HL-60 (cell line): ENCODE results near the gene ZMYM2.

Experiments used
- DNase-seq, 2 experiments: peaks; one replicate each; pipeline ENCODE4 v3.0.0-alpha.2; 2010 to 2020; ENCODE audit warnings: low read depth in 1 of 2, low spot score in 1 of 2
- H3K27ac ChIP-seq: fragments of 250-450 bp; sonication (Bioruptor Pico); replicated peaks from 2 replicates; pipeline ENCODE4 v1.5.1; 2020; ENCODE audit warnings: mild to moderate bottlenecking, moderate library complexity
- H3K27me3 ChIP-seq: fragments of 250-450 bp; sonication (Bioruptor Pico); 2 replicates; pipeline ENCODE4 v1.5.1; 2021; ENCODE audit warnings: mild to moderate bottlenecking, moderate library complexity; ENCODE audit not compliant: insufficient read depth, poor library complexity, severe bottlenecking
- H3K4me3 ChIP-seq: replicated peaks from 2 replicates; pipeline ENCODE4 v1.5.1; 2011; ENCODE audit warnings: mild to moderate bottlenecking, control low read depth, low read length; ENCODE audit not compliant: insufficient read depth
- CTCF ChIP-seq: IDR thresholded peaks from one replicate; pipeline ENCODE4 v1.5.1; 2011; ENCODE audit warnings: low read length, control low read depth, inconsistent platforms; ENCODE audit not compliant: insufficient read depth
- GABPA ChIP-seq: IDR thresholded peaks from 2 replicates; pipeline ENCODE4 v1.6.1; 2012; ENCODE audit warnings: low read depth
- POLR2AphosphoS5 ChIP-seq: IDR thresholded peaks from 2 replicates; pipeline ENCODE4 v1.6.1; 2012; ENCODE audit warnings: low read depth
- REST ChIP-seq: IDR thresholded peaks from 2 replicates; pipeline ENCODE4 v1.6.1; 2012; ENCODE audit warnings: low read depth; ENCODE audit not compliant: insufficient replicate concordance
- SPI1 ChIP-seq: IDR thresholded peaks from 2 replicates; pipeline ENCODE4 v1.6.1; 2012; ENCODE audit warnings: low read depth, mild to moderate bottlenecking, borderline replicate concordance

ZMYM2 gene

GRCh38 chr13:20044086-20044485 lies 85.6 kb downstream of the ZMYM2 start:
- DNase-seq, result no peak
- no peak for TF ChIP-seq GABPA
- no peak for TF ChIP-seq REST
- no peak overlapping the region for H3K4me3 ChIP-seq
- no peaks in the 10 kb centered on the region for H3K27me3 ChIP-seq
- H3K27ac ChIP-seq, result no peak overlapping the region

- DNase-seq, result no peak
- Histone ChIP-seq H3K4me3 (no peak overlapping the region), H3K27ac (no peak overlapping the region), H3K27me3 (no peaks in the 10 kb centered on the region)
- TF ChIP-seq GABPA, result no peak
- no peak for TF ChIP-seq POLR2AphosphoS5
- TF ChIP-seq CTCF, result no peak
- no peak for TF ChIP-seq REST
- TF ChIP-seq SPI1, result no peak
Observed at GRCh38 chr13:20045950-20046548, 87.5 kb downstream of the ZMYM2 start.

GRCh38 chr13:20049558-20050473 lies 91.3 kb downstream of the ZMYM2 start:
- no peak overlapping the region for H3K27ac ChIP-seq

More at GRCh38 chr13:20049558-20050473, 91.3 kb downstream of the ZMYM2 start:
- TF ChIP-seq CTCF (no peak), GABPA (no peak), REST (no peak), POLR2AphosphoS5 (no peak), SPI1 (no peak)
- no peak for DNase-seq
- Histone ChIP-seq H3K27me3 (no peaks in the 10 kb centered on the region), H3K4me3 (no peak overlapping the region)
